IPS-NIHi7 (cell line): ENCODE measurements around the gene AP1B1.

Experiments used
- DNase-seq: peaks from one replicate; pipeline ENCODE4 v3.0.0; 2012; ENCODE audit warnings: mixed read lengths; ENCODE audit errors: extremely low spot score

The AP1B1 gene

GRCh38 chr22:29300807-29301601 lies 87.4 kb downstream of the AP1B1 start:
- no peak for DNase-seq

GRCh38 chr22:29300467-29300806 lies 87.9 kb downstream of the AP1B1 start:
- no peak for DNase-seq

DNA sequence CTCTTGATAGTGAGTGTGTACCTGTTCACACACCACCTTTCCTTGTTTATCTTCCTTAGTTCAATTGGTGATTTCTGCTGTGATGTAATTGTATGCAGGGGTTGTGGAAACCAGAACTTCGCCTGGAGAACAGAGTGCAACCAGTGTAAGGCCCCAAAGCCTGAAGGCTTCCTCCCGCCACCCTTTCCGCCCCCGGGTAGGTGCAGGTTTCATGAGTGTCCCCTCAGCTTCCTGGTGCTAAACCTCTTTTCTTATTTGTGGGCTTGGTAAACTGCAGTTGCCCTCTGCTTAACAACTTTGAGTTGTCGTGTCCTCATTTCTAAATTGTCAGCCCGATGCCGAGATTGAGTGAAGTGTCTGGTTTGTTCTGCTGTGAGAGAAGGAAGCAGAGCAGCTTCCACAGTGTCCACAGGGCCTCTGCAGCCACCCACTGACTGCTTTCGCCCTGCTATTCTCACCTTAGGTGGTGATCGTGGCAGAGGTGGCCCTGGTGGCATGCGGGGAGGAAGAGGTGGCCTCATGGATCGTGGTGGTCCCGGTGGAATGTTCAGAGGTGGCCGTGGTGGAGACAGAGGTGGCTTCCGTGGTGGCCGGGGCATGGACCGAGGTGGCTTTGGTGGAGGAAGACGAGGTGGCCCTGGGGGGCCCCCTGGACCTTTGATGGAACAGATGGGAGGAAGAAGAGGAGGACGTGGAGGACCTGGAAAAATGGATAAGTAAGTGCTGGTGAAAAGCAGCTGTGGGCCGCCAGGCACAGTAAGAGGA lies 89.1 kb downstream of the AP1B1 start:
- no peak for DNase-seq

- DNase-seq = no peak
Measured at GRCh38 chr22:29298641-29299040, 89.7 kb downstream of the AP1B1 start.

- DNase-seq = no peak
Measured at GRCh38 chr22:29292379-29292778, 96.0 kb downstream of the AP1B1 start.

DNA sequence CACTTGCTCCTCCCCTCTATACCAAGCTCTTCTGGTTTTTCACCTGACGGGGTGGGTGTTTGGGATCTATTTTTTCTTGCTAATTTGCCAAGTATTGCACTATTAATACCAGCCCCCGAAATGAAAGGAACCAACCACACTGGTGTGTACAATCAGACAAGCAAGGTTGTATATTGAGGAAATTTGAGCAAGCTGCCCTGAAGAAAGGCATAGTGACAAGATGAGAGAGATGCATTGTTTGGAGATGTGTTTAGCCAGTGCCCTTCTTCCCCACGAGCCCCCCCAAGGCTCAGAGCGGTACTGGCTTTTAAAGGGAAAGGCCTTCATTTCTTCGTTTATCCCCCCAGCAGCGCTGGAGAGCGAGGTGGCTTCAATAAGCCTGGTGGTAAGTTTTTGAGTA lies 97.2 kb downstream of the AP1B1 start:
- no peak for DNase-seq

DNA sequence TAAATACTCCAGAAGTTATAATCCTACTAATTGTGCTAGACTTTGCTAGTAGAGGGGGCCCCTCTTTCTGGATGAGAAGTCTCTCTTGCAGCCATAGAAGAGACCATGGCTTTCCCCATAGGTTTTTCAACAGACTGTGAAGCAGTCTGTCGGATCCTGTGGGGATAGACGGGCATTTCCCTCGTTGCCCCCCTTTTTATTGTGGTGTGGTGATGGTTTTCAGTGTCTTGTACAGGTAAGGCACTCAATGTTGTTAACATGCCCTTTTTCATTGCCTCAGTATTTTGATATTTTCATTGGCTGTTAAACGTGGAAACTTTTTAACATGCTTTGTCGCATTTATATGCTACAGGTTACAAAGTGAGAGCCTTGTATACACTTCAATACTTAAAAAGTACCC lies 98.3 kb downstream of the AP1B1 start:
- no peak for DNase-seq

GRCh38 chr22:29288837-29289236 lies 99.5 kb downstream of the AP1B1 start:
- no peak for DNase-seq

- DNase-seq = no peak
Measured at GRCh38 chr22:29284196-29284595, 104.2 kb downstream of the AP1B1 start.

DNA sequence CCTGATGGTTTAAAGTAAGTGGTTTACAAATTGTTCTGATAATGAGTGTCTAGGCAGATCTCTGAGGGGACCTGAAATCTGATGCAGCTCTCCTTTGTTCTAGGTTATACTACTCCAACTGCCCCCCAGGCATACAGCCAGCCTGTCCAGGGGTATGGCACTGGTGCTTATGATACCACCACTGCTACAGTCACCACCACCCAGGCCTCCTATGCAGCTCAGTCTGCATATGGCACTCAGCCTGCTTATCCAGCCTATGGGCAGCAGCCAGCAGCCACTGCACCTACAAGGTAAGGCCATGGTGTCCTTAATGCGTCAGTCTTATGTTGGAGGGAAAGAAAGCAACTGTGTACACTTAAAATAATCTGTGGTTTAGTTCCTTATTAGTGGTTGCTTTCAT lies 110.4 kb downstream of the AP1B1 start:
- no peak for DNase-seq
